RWPE2 (cell line): ENCODE data around the gene NUDT6.

Experiments used
- ATAC-seq: fragments of 200-7000 bp; cut with Tn5 transposase; 3 replicates; pipeline ENCODE4 v1.9.1; 2021; ENCODE audit warnings: low read depth
- DNase-seq: peaks from one replicate; pipeline ENCODE4 v3.0.0-alpha.2; 2020; ENCODE audit warnings: low spot score
- H3K27ac ChIP-seq: fragments of 450-650 bp; 2 replicates; pipeline ENCODE4 v1.5.1; 2017; ENCODE audit warnings: mild to moderate bottlenecking; ENCODE audit not compliant: poor library complexity, severe bottlenecking
- H3K27me3 ChIP-seq: fragments of 250-450 bp; sonication (Bioruptor Pico); 2 replicates; pipeline ENCODE4 v1.5.1; 2021; ENCODE audit warnings: mild to moderate bottlenecking, moderate library complexity; ENCODE audit not compliant: insufficient read depth, poor library complexity, severe bottlenecking
- H3K36me3 ChIP-seq: fragments of 250-450 bp; sonication (Bioruptor Pico); 2 replicates; pipeline ENCODE4 v1.5.1; 2020; ENCODE audit warnings: low read depth, mild to moderate bottlenecking, moderate library complexity
- H3K4me1 ChIP-seq: fragments of 250-450 bp; sonication (Bioruptor Pico); 2 replicates; pipeline ENCODE4 v1.5.1; 2021; ENCODE audit warnings: mild to moderate bottlenecking, moderate library complexity; ENCODE audit not compliant: insufficient read depth, poor library complexity, severe bottlenecking
- H3K4me3 ChIP-seq: fragments of 250-450 bp; sonication (Bioruptor Pico); 2 replicates; pipeline ENCODE4 v1.5.1; 2021; ENCODE audit warnings: mild to moderate bottlenecking, moderate library complexity; ENCODE audit not compliant: severe bottlenecking
- H3K9me3 ChIP-seq: fragments of 250-450 bp; sonication (Bioruptor Pico); 2 replicates; pipeline ENCODE4 v1.5.1; 2021; ENCODE audit warnings: mild to moderate bottlenecking, moderate library complexity; ENCODE audit not compliant: severe bottlenecking
- CTCF ChIP-seq: fragments of 450-650 bp; IDR thresholded peaks from one replicate; pipeline ENCODE4 v1.5.1; 2017; ENCODE audit warnings: mild to moderate bottlenecking, moderate library complexity; ENCODE audit not compliant: poor library complexity, severe bottlenecking

The NUDT6 gene

GRCh38 chr4:122911588-122911987, 10.8 kb downstream of the NUDT6 start:
- H3K36me3 ChIP-seq = peaks cover 49% of the 10 kb centered on the region
- no peak for TF ChIP-seq CTCF
- no peak overlapping the region for H3K4me3 ChIP-seq
- no peaks in the 10 kb centered on the region for H3K27me3 ChIP-seq
- no peaks in the 10 kb centered on the region for H3K9me3 ChIP-seq
- DNase-seq (no peak), ATAC-seq (no peak)
- peaks cover 12% of the 10 kb centered on the region for H3K4me1 ChIP-seq
- no peak overlapping the region for H3K27ac ChIP-seq

GRCh38 chr4:122909683-122910082, 12.7 kb downstream of the NUDT6 start:
- Histone ChIP-seq H3K4me1 (peaks cover 10% of the 10 kb centered on the region), H3K9me3 (no peaks in the 10 kb centered on the region), H3K4me3 (no peak overlapping the region), H3K36me3 (peaks cover 40% of the 10 kb centered on the region), H3K27ac (no peak overlapping the region), H3K27me3 (no peaks in the 10 kb centered on the region)
- DNase-seq (no peak), ATAC-seq (no peak)
- no peak for TF ChIP-seq CTCF

GRCh38 chr4:122908223-122908622, 14.2 kb downstream of the NUDT6 start:
- H3K4me3 ChIP-seq = no peak overlapping the region
- no peaks in the 10 kb centered on the region for H3K27me3 ChIP-seq
- TF ChIP-seq CTCF = no peak
- no peaks in the 10 kb centered on the region for H3K9me3 ChIP-seq
- no peak for DNase-seq
- peaks cover 25% of the 10 kb centered on the region for H3K36me3 ChIP-seq
- H3K27ac ChIP-seq = no peak overlapping the region
- peaks cover 4% of the 10 kb centered on the region for H3K4me1 ChIP-seq
- no peak for ATAC-seq

GRCh38 chr4:122906859-122907305, 15.5 kb downstream of the NUDT6 start:
- Histone ChIP-seq H3K36me3 (peaks cover 12% of the 10 kb centered on the region), H3K27me3 (no peaks in the 10 kb centered on the region), H3K9me3 (no peaks in the 10 kb centered on the region), H3K27ac (no peak overlapping the region), H3K4me3 (no peak overlapping the region), H3K4me1 (no peaks in the 10 kb centered on the region)
- DNase-seq (no peak), ATAC-seq (no peak)
- TF ChIP-seq CTCF = no peak

GRCh38 chr4:122903766-122904288, 18.6 kb downstream of the NUDT6 start:
- H3K9me3 ChIP-seq = no peaks in the 10 kb centered on the region

More at GRCh38 chr4:122903766-122904288, 18.6 kb downstream of the NUDT6 start:
- Histone ChIP-seq H3K27me3 (no peaks in the 10 kb centered on the region), H3K36me3 (peaks cover 4% of the 10 kb centered on the region; the same call in 1 of the 2 replicates), H3K4me1 (peaks cover 5% of the 10 kb centered on the region), H3K27ac (no peak overlapping the region), H3K4me3 (no peak overlapping the region)
- no peak; the same call in 2 of the 3 replicates for ATAC-seq
- TF ChIP-seq CTCF = no peak
- no peak for DNase-seq
